HEK293 (cell line): ENCODE data around the gene TMEM198.

Source experiments
- CTCF ChIP-seq: fragments of 450-650 bp; formaldehyde crosslinking; IDR thresholded peaks from 2 replicates; pipeline ENCODE4 v1.5.1; 2016; ENCODE audit warnings: missing biosample characterization, missing genetic modification characterization
- PATZ1 ChIP-seq: fragments of 450-650 bp; formaldehyde crosslinking; IDR thresholded peaks from 2 replicates; pipeline ENCODE4 v1.5.1; 2016; ENCODE audit warnings: missing biosample characterization, missing genetic modification characterization
- PRDM2 ChIP-seq: fragments of 450-650 bp; formaldehyde crosslinking; IDR thresholded peaks from 2 replicates; pipeline ENCODE4 v1.5.1; 2016; ENCODE audit warnings: missing biosample characterization, missing genetic modification characterization, borderline replicate concordance
- SP2 ChIP-seq: fragments of 450-650 bp; formaldehyde crosslinking; IDR thresholded peaks from 2 replicates; pipeline ENCODE4 v1.5.1; 2016; ENCODE audit warnings: missing biosample characterization, missing genetic modification characterization
- TCF7L2 ChIP-seq: IDR thresholded peaks from 2 replicates; pipeline ENCODE4 v1.6.1; 2011; ENCODE audit warnings: low read depth, mild to moderate bottlenecking, inconsistent platforms, low read length, moderate library complexity, borderline replicate concordance
- ZNF449 ChIP-seq: fragments of 450-650 bp; formaldehyde crosslinking; IDR thresholded peaks from 2 replicates; pipeline ENCODE4 v1.5.1; 2017; ENCODE audit warnings: missing biosample characterization, mild to moderate bottlenecking, missing genetic modification characterization, moderate library complexity
- ZNF76 ChIP-seq: fragments of 450-650 bp; formaldehyde crosslinking; IDR thresholded peaks from 2 replicates; pipeline ENCODE4; 2016; ENCODE audit warnings: low read depth, missing biosample characterization, missing genetic modification characterization, borderline replicate concordance
- ZNF768 ChIP-seq: fragments of 450-650 bp; formaldehyde crosslinking; IDR thresholded peaks from 2 replicates; pipeline ENCODE4 v1.5.1; 2018; ENCODE audit warnings: missing biosample characterization, mild to moderate bottlenecking, missing genetic modification characterization
- ZNF777 ChIP-seq: fragments of 450-650 bp; formaldehyde crosslinking; IDR thresholded peaks from 2 replicates; pipeline ENCODE4 v1.5.1; 2017; ENCODE audit warnings: missing biosample characterization, missing genetic modification characterization, borderline replicate concordance

- TF ChIP-seq ZNF76 (tag by site-specific recombination) (no peak), ZNF768 (no peak), TCF7L2 (no peak), CTCF (tag by site-specific recombination) (no peak), ZNF777 (no peak), ZNF449 (tag by site-specific recombination) (no peak), PATZ1 (tag by site-specific recombination) (no peak), PRDM2 (tag by site-specific recombination) (no peak), SP2 (tag by site-specific recombination) (no peak)
These were observed 47.3 kb downstream of the TMEM198 start for GRCh38 chr2:219591091-219591490.
